OCI-LY7 (cell line): ENCODE results near the gene SPON1. TPM values are rescaled to one million over a fixed set of nuclear protein-coding genes. Genes with fewer than 3 reads are reported as not detected.
A peak's percentile ranks its signal among the peaks of the same experiment; 100 is the strongest.
"Not testable (repeated sequence)": the region's sequence is repeated elsewhere in the genome, so short reads cannot be mapped to it uniquely, and the experiment has no call there.

Source experiments
- BruUV-seq: library from RNA; stranded (reverse); fragments of 400-500 nt; replicated peaks from 2 replicates; lab custom pipeline; 2021; lab: Mats Ljungman, UMichigan
- CTCF ChIA-PET: fragments of 300-600 bp; sonication (Branson Sonifier 250); formaldehyde crosslinking; loops from one replicate; lab custom pipeline; 2022; ENCODE audit warnings: antibody characterized with exemption; ENCODE audit not compliant: unreplicated experiment; lab: Charles Lee
- POLR2A ChIA-PET: fragments of 300-600 bp; sonication (Branson Sonifier 250); formaldehyde crosslinking; loops from one replicate; lab custom pipeline; 2022; ENCODE audit warnings: antibody characterized with exemption; lab: Charles Lee
- DNase-seq: peaks from one replicate; pipeline ENCODE4 v3.0.0-alpha.2; 2015; ENCODE audit warnings: low spot score
- H2AFZ ChIP-seq: fragments of 200-600 bp; sonication (generic), shearing (Covaris generic); 2 replicates; pipeline ENCODE4 v1.6.1; 2014; ENCODE audit warnings: mild to moderate bottlenecking, antibody characterized with exemption, low read length, moderate library complexity
- H3K27ac ChIP-seq: fragments of 200-600 bp; sonication (generic); 2 replicates; pipeline ENCODE4 v1.5.1; 2014; ENCODE audit warnings: mixed run types, low read depth, mild to moderate bottlenecking, moderate library complexity, low read length, inconsistent platforms; ENCODE audit not compliant: poor library complexity, severe bottlenecking
- H3K36me3 ChIP-seq: fragments of 200-600 bp; sonication (generic); 2 replicates; pipeline ENCODE4 v1.6.1; 2014; ENCODE audit warnings: mild to moderate bottlenecking, antibody characterized with exemption, low read length, moderate library complexity, mixed read lengths; ENCODE audit not compliant: insufficient read depth
- H3K4me1 ChIP-seq: fragments of 200-600 bp; sonication (generic); 2 replicates; pipeline ENCODE4 v1.5.1; 2014; ENCODE audit warnings: mild to moderate bottlenecking, low read length; ENCODE audit not compliant: insufficient read depth, poor library complexity, severe bottlenecking
- H3K4me2 ChIP-seq: fragments of 200-600 bp; sonication (generic); 2 replicates; pipeline ENCODE4 v1.6.1; 2014; ENCODE audit warnings: mild to moderate bottlenecking, low read length
- H3K4me3 ChIP-seq: fragments of 200-600 bp; sonication (generic); 2 replicates; pipeline ENCODE4 v1.5.1; 2014; ENCODE audit warnings: mild to moderate bottlenecking, low read depth, low read length; ENCODE audit not compliant: poor library complexity, severe bottlenecking
- H3K79me2 ChIP-seq: fragments of 200-600 bp; sonication (generic); 2 replicates; pipeline ENCODE4 v1.6.1; 2016; ENCODE audit warnings: low read depth, mild to moderate bottlenecking, low read length, moderate library complexity, mixed read lengths; ENCODE audit not compliant: insufficient read depth
- H3K9me2 ChIP-seq: fragments of 200-600 bp; sonication (generic); 2 replicates; pipeline ENCODE4 v1.6.1; 2016; ENCODE audit warnings: mild to moderate bottlenecking, low read length, mixed read lengths; ENCODE audit not compliant: insufficient read depth
- H3K9me3 ChIP-seq: fragments of 200-600 bp; sonication (generic); 2 replicates; pipeline ENCODE4 v1.6.1; 2014; ENCODE audit warnings: mild to moderate bottlenecking, mixed run types, low read length, mixed read lengths
- H4K20me1 ChIP-seq: fragments of 200-600 bp; sonication (generic); 2 replicates; pipeline ENCODE4 v1.6.1; 2014; ENCODE audit warnings: mild to moderate bottlenecking, antibody characterized with exemption, low read length, moderate library complexity, mixed read lengths; ENCODE audit not compliant: insufficient read depth
- CTCF ChIP-seq: fragments of 200-600 bp; sonication (generic); conservative IDR thresholded peaks from 2 replicates; pipeline ENCODE4 v1.5.1; 2014; ENCODE audit warnings: mild to moderate bottlenecking, antibody characterized with exemption, low read length, moderate library complexity, mixed read lengths
- EZH2phosphoT487 ChIP-seq: fragments of 200-600 bp; sonication (generic); IDR thresholded peaks from 2 replicates; pipeline ENCODE4 v1.6.1; 2018; ENCODE audit warnings: low read depth, borderline replicate concordance, mild to moderate bottlenecking, mixed run types, antibody characterized with exemption, low read length, moderate library complexity, mixed read lengths
- intact Hi-C: fragments of 100-400 bp; cut with micrococcal nuclease; formaldehyde crosslinking; loops from one replicate; pipeline ENCODE4 v1.10.0; 2022; ENCODE audit not compliant: unreplicated experiment
- total RNA-seq, 2 experiments: library from RNA; depleted of rRNA in 1 of 2; stranded (reverse); fragments of >200 nt in 1 of 2; shearing (Covaris generic) in 1 of 2; gene quantifications; 2 replicates each; pipeline ENCODE4 v1.2.3, GENCODE V29; 2014 to 2022

SPON1 gene
- total RNA-seq, 2 experiments from 2014 or later: 0.38 TPM; not detected in 1

- H2AFZ ChIP-seq: no peak overlapping the region
- DNase-seq: no peak
- H3K4me3 ChIP-seq: no peak overlapping the region
- intact Hi-C loops: no loop called here
- peaks cover 14% of the 10 kb centered on the region for H3K9me3 ChIP-seq
- no peaks in the 10 kb centered on the region for H4K20me1 ChIP-seq
- no peaks in the 10 kb centered on the region for H3K36me3 ChIP-seq
- H3K79me2 ChIP-seq: no peaks in the 10 kb centered on the region
- TF ChIP-seq EZH2phosphoT487: no peak
- no peak for TF ChIP-seq CTCF
- H3K9me2 ChIP-seq: no peaks in the 10 kb centered on the region
- no peak overlapping the region for H3K4me2 ChIP-seq
- CTCF ChIA-PET: no interaction called here
- no peak overlapping the region for H3K27ac ChIP-seq
- BruUV-seq: no TSS peak
- H3K4me1 ChIP-seq: peaks cover 3% of the 10 kb centered on the region
- POLR2A ChIA-PET: no interaction called here
Measured at GRCh38 chr11:14150878-14151277, 188.4 kb downstream of the SPON1 start.

- intact Hi-C loops, H3K4me3 ChIP-seq, BruUV-seq: not testable (repeated sequence)
Measured at GRCh38 chr11:14154103-14154502, 191.6 kb downstream of the SPON1 start.

GRCh38 chr11:14158393-14158792, 195.9 kb downstream of the SPON1 start:
- intact Hi-C loops: no loop called here
- Histone ChIP-seq H3K4me3 (no peak overlapping the region), H3K27ac (no peak overlapping the region), H3K9me2 (no peaks in the 10 kb centered on the region), H3K36me3 (no peaks in the 10 kb centered on the region), H3K9me3 (peaks cover 17% of the 10 kb centered on the region), H3K79me2 (no peaks in the 10 kb centered on the region), H2AFZ (no peak overlapping the region), H3K4me2 (no peak overlapping the region), H3K4me1 (no peaks in the 10 kb centered on the region), H4K20me1 (no peaks in the 10 kb centered on the region)
- ChIA-PET POLR2A (no interaction called here), CTCF (no interaction called here)
- BruUV-seq: no TSS peak
- TF ChIP-seq EZH2phosphoT487: no peak
- no peak for TF ChIP-seq CTCF
- DNase-seq: no peak

More at GRCh38 chr11:14154103-14154502, 191.6 kb downstream of the SPON1 start:
- peaks cover 18% of the 10 kb centered on the region for H3K9me3 ChIP-seq
- CTCF ChIA-PET: interaction anchor here (0.5 kb wide), 1 partner anchor 96 kb away, joined by 3 read pairs; no protein-coding TSS in a partner anchor
- H2AFZ ChIP-seq, H4K20me1 ChIP-seq, H3K4me2 ChIP-seq, H3K79me2 ChIP-seq, H3K27ac ChIP-seq, H3K4me1 ChIP-seq, POLR2A ChIA-PET, H3K9me2 ChIP-seq, H3K36me3 ChIP-seq: not testable (repeated sequence)
- DNase-seq: peak; percentile 12
